SJCRH30 (cell line): ENCODE data around the gene PIK3CA. TPM values are rescaled to one million over a fixed set of nuclear protein-coding genes. Genes with fewer than 3 reads are reported as not detected.
"Not testable (repeated sequence)": the region's sequence is repeated elsewhere in the genome, so short reads cannot be mapped to it uniquely, and the experiment has no call there.

Experiments used
- DNase-seq, 2 experiments: peaks; one replicate each; pipeline ENCODE4 v3.0.0-alpha.2; 2015 to 2020
- H3K27ac ChIP-seq: fragments of 250-450 bp; sonication (Bioruptor Pico); 2 replicates; pipeline ENCODE4 v1.5.1; 2020; ENCODE audit warnings: mild to moderate bottlenecking, moderate library complexity
- H3K27me3 ChIP-seq: fragments of 250-450 bp; sonication (Bioruptor Pico); 2 replicates; pipeline ENCODE4 v1.5.1; 2020; ENCODE audit warnings: mild to moderate bottlenecking, moderate library complexity
- H3K36me3 ChIP-seq: fragments of 250-450 bp; sonication (Bioruptor Pico); 2 replicates; pipeline ENCODE4 v1.5.1; 2020; ENCODE audit warnings: mild to moderate bottlenecking, moderate library complexity
- H3K4me1 ChIP-seq: fragments of 250-450 bp; sonication (Bioruptor Pico); 2 replicates; pipeline ENCODE4 v1.5.1; 2020; ENCODE audit warnings: mild to moderate bottlenecking, moderate library complexity
- H3K4me3 ChIP-seq: fragments of 250-450 bp; sonication (Bioruptor Pico); 2 replicates; pipeline ENCODE4 v1.5.1; 2020; ENCODE audit warnings: mild to moderate bottlenecking, moderate library complexity
- H3K9me3 ChIP-seq: fragments of 250-450 bp; sonication (Bioruptor Pico); replicated peaks from 2 replicates; pipeline ENCODE4 v1.5.1; 2020; ENCODE audit warnings: mild to moderate bottlenecking, moderate library complexity
- total RNA-seq: library from RNA; depleted of rRNA; stranded (reverse); fragments of >200 nt; shearing (Covaris generic); gene quantifications from 2 replicates; pipeline ENCODE4 v1.2.3, GENCODE V29; 2014; rRNA removed

The PIK3CA gene
- total RNA-seq, 1 experiment from 2014 or later: 14.4 TPM

DNA sequence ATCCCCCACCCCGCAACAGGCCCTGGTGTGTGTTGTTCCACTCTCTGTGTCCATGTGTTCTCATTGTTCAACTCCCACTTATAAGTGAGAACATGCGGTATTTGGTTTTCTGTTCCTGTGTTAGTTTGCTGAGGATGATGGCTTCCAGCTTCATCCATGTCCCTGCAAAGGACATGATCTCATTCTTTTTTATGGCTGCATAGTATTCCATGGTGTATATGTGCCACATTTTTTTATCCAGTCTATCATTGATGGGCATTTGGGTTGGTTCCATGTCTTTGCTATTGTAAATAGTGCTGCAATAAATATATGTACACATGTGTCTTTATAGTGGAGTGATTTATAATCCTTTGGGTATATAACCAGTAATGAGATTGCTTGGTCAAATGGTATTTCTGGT, 126.3 kb downstream of the PIK3CA start:
- not testable (repeated sequence) for H3K9me3 ChIP-seq, H3K4me1 ChIP-seq, H3K27ac ChIP-seq, H3K36me3 ChIP-seq, H3K27me3 ChIP-seq, H3K4me3 ChIP-seq, DNase-seq

- Histone ChIP-seq H3K4me3 (no peak overlapping the region), H3K9me3 (no peaks in the 10 kb centered on the region), H3K36me3 (no peaks in the 10 kb centered on the region), H3K4me1 (no peaks in the 10 kb centered on the region), H3K27me3 (no peaks in the 10 kb centered on the region), H3K27ac (no peak overlapping the region)
- no peak for DNase-seq
Observed at GRCh38 chr3:179276001-179276400, 127.8 kb downstream of the PIK3CA start.

GRCh38 chr3:179276743-179277142, 128.6 kb downstream of the PIK3CA start:
- H3K9me3 ChIP-seq: no peaks in the 10 kb centered on the region
- no peak overlapping the region for H3K4me3 ChIP-seq
- no peak for DNase-seq
- no peak overlapping the region for H3K27ac ChIP-seq
- no peaks in the 10 kb centered on the region for H3K4me1 ChIP-seq
- H3K27me3 ChIP-seq: no peaks in the 10 kb centered on the region
- no peaks in the 10 kb centered on the region for H3K36me3 ChIP-seq

DNA sequence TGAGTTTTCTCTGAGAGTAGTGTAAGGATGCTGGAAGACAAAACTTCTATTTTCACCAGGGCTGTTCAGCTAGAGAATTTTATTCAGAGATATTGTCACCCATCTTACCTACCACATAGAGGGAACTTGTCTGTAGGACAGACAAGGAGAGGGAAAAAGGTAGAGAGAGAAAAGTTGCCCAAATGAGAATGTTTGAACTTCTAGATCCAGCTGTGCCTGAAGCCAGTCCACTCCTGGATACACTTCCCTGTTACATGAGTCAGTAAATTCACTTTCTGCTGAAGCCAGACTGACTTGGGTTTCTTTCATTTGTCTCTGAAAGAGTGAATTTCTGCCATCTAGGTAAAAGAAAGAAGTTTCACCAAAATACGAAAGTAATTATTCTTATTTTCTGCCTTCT, 130.0 kb downstream of the PIK3CA start:
- Histone ChIP-seq H3K4me1 (no peaks in the 10 kb centered on the region), H3K36me3 (no peaks in the 10 kb centered on the region), H3K4me3 (no peak overlapping the region), H3K27me3 (no peaks in the 10 kb centered on the region), H3K27ac (no peak overlapping the region), H3K9me3 (no peaks in the 10 kb centered on the region)
- no peak for DNase-seq

GRCh38 chr3:179278932-179279693, 131.0 kb downstream of the PIK3CA start:
- Histone ChIP-seq H3K36me3 (no peaks in the 10 kb centered on the region), H3K4me3 (no peak overlapping the region), H3K9me3 (no peaks in the 10 kb centered on the region), H3K4me1 (no peaks in the 10 kb centered on the region), H3K27me3 (no peaks in the 10 kb centered on the region), H3K27ac (no peak overlapping the region)
- no peak for DNase-seq

DNA sequence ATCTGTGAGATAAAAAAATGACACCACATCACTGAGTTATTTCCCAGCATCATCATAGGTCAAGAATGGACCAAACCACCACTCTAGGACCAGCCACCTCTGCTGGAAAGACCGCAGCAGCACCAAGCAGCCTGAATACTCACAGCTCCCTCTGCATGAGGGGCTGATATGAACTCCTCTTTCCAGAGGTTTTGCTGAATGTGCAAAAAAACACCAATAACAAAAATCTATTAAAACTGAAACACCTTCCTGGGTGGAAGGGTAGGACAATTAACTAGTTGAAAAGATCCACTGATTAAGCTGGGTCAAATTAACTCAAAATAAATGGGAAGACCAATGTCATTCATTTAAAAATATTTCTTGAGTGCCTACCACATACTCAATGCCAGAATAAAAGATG, 131.7 kb downstream of the PIK3CA start:
- Histone ChIP-seq H3K27me3 (no peaks in the 10 kb centered on the region), H3K4me1 (no peaks in the 10 kb centered on the region), H3K36me3 (no peaks in the 10 kb centered on the region), H3K27ac (no peak overlapping the region), H3K9me3 (no peaks in the 10 kb centered on the region), H3K4me3 (no peak overlapping the region)
- no peak for DNase-seq

DNA sequence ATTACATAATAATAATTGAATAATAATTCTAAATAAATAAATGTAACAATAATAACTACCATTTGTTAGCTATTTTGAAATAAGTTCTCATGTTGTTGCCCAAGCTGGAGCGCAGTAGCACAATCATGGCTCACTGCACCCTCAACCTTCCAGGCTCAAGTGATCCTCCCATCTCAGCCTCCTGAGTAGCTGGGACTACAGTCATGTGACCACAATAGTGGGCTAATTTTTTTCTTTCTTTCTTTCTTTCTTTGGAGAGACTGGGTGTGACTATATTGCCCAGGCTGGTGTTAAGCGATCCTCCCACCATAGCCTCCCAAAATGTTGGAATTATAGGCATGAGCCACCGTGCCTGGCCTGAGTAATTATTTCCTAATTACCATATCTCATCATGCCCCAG, 133.7 kb downstream of the PIK3CA start:
- Histone ChIP-seq H3K4me3 (no peak overlapping the region), H3K27ac (no peak overlapping the region), H3K9me3 (no peaks in the 10 kb centered on the region), H3K27me3 (no peaks in the 10 kb centered on the region), H3K4me1 (no peaks in the 10 kb centered on the region), H3K36me3 (no peaks in the 10 kb centered on the region)
- no peak for DNase-seq

- H3K27me3 ChIP-seq: no peaks in the 10 kb centered on the region
- H3K36me3 ChIP-seq: no peaks in the 10 kb centered on the region
- no peak for DNase-seq
- no peak overlapping the region for H3K4me3 ChIP-seq
- no peaks in the 10 kb centered on the region for H3K4me1 ChIP-seq
- H3K27ac ChIP-seq: no peak overlapping the region
- no peaks in the 10 kb centered on the region for H3K9me3 ChIP-seq
Observed at GRCh38 chr3:179286331-179286730, 138.2 kb downstream of the PIK3CA start.

DNA sequence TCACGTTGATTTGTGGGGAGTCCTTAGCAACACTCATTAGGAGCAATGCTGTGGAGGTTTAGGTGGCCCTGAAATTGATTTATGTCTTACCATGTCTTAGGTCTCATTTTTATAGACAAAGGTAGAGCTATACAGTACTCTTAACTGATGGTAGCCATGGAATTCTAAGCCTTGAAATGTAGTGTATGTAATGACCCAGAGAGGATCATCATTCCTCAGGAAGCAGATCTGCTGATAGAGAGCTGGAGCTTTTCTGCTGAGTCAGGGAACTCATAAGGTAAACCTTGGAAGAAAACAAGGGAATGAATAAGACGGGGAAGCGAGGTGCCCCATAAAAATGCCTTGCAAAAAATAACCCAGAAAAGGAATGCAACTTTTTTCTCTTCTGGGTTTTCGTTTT, 140.7 kb downstream of the PIK3CA start:
- Histone ChIP-seq H3K9me3 (no peaks in the 10 kb centered on the region), H3K4me1 (peaks cover 8% of the 10 kb centered on the region; the same call in 1 of the 2 replicates), H3K27ac (no peak overlapping the region), H3K36me3 (no peaks in the 10 kb centered on the region), H3K27me3 (no peaks in the 10 kb centered on the region), H3K4me3 (no peak overlapping the region)
- no peak for DNase-seq

GRCh38 chr3:179289295-179289694, 141.1 kb downstream of the PIK3CA start:
- no peak overlapping the region for H3K4me3 ChIP-seq

More at GRCh38 chr3:179289295-179289694, 141.1 kb downstream of the PIK3CA start:
- H3K27me3 ChIP-seq: no peaks in the 10 kb centered on the region
- no peak overlapping the region for H3K27ac ChIP-seq
- H3K9me3 ChIP-seq: no peaks in the 10 kb centered on the region
- DNase-seq: no peak
- no peaks in the 10 kb centered on the region for H3K36me3 ChIP-seq
- peaks cover 8% of the 10 kb centered on the region; the same call in 1 of the 2 replicates for H3K4me1 ChIP-seq

Other genes starting within 250 kb of the PIK3CA start
- gene ZMAT3, start 76.5 kb upstream of the PIK3CA start, total RNA-seq: 6.9 and 7.1 TPM in 2 replicates
- gene KCNMB3, start 102.8 kb downstream of the PIK3CA start, total RNA-seq: 1.3 and 1.6 TPM in 2 replicates
- gene ZNF639, start 174.7 kb downstream of the PIK3CA start, total RNA-seq: 53.4 and 59.2 TPM in 2 replicates
- gene MFN1, start 199.4 kb downstream of the PIK3CA start, total RNA-seq: 40.5 and 42.1 TPM in 2 replicates